Measurements from ENCODE around the gene ZNF438. TPM values are rescaled to one million over a fixed set of nuclear protein-coding genes. Genes with fewer than 3 reads are reported as not detected.

Gene ZNF438
- total RNA-seq, 1 experiment from 2014 or later = 0.83 TPM

DNA sequence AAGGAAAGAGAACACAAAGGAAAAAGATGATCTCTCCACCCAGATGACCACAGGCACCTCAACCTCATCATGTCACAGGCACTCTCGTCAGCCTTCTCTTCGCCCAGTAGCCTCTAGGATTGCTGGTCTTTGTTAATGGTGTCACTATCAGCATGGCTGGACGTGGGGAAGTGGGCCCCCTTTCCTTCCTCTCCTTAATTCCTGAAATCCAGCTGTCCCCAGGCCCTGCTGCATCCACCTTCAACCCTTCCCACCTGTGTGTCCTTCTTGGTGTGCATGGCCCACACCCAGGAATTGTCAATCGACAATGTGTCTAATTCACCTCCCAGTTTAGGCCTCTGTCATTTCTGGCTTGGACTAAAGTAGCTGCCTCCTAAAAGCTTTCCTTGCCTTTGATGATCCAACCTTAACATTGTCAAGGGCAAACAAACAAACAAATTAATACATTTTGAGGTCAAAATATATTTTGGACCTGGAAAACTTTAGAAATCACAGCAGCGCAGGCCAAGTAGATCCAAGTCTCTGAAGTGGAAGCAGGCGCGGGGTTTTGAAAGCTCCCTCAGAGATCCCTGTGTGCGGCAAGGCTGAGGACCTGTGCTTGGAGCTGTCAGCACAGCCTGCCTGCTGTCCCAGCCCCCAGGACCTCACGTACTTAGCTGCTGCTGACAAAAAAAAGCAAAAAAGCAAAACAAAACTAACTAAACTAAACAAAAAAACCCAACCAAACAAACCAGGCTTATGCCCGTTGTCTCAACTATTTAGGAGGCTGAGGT is 208.8 kb downstream of the ZNF438 start:
- H3K4me1 ChIP-seq (ENCODE audit: insufficient read depth, low read length) = 0 out of 2 replicates have a peak, but pooled peaks cover 2% of the 10 kb centered on the region
- H3K27ac ChIP-seq (ENCODE audit: insufficient read length, low read depth, low read length) = no peak overlapping the region
- TF ChIP-seq, protein P1, sequence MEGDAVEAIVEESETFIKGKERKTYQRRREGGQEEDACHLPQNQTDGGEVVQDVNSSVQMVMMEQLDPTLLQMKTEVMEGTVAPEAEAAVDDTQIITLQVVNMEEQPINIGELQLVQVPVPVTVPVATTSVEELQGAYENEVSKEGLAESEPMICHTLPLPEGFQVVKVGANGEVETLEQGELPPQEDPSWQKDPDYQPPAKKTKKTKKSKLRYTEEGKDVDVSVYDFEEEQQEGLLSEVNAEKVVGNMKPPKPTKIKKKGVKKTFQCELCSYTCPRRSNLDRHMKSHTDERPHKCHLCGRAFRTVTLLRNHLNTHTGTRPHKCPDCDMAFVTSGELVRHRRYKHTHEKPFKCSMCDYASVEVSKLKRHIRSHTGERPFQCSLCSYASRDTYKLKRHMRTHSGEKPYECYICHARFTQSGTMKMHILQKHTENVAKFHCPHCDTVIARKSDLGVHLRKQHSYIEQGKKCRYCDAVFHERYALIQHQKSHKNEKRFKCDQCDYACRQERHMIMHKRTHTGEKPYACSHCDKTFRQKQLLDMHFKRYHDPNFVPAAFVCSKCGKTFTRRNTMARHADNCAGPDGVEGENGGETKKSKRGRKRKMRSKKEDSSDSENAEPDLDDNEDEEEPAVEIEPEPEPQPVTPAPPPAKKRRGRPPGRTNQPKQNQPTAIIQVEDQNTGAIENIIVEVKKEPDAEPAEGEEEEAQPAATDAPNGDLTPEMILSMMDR (conservative IDR thresholded peaks at IDR 0.05) = no peak
- peaks cover 4% of the 10 kb centered on the region for H3K27me3 ChIP-seq (ENCODE audit: insufficient read depth, low read length)
- H2BK5ac ChIP-seq (ENCODE audit: insufficient read length, low read length) = no peak overlapping the region
- no peak overlapping the region for H4K91ac ChIP-seq (ENCODE audit: insufficient read length, low read depth, low read length)
- no CpG with 5 or more reads among the region's 10 CpGs for WGBS (ENCODE audit: extremely low coverage, insufficient read length, low lambda C conversion rate)
- no peaks in the 10 kb centered on the region for H3K23me2 ChIP-seq (ENCODE audit: insufficient read length, low read depth, low read length, poor library complexity, severe bottlenecking)
- no peaks in the 10 kb centered on the region for H3K79me2 ChIP-seq (ENCODE audit: insufficient read depth, low read length)
- H3K14ac ChIP-seq (ENCODE audit: insufficient read depth, low read length) = no peak overlapping the region
- DNase-seq = no peak
- no peak overlapping the region for H2BK120ac ChIP-seq (ENCODE audit: low read depth, low read length, poor library complexity, severe bottlenecking)
- H3K9ac ChIP-seq (ENCODE audit: extremely low read depth, insufficient read length, low read length) = no peak overlapping the region
- no peak overlapping the region for H3K56ac ChIP-seq (ENCODE audit: insufficient read length, low read depth, low read length)
- no peak overlapping the region for H2BK15ac ChIP-seq (ENCODE audit: low read depth, low read length)
- no peak overlapping the region for H3T11ph ChIP-seq (ENCODE audit: low read length)
- Mint-ChIP-seq H3K4me3 (no peak overlapping the region), H3K9me3 (no peaks in the 10 kb centered on the region; a peak in 3 of 5 replicates), H3K27me3 (ENCODE audit: low read depth) (peaks cover 70% of the 10 kb centered on the region), H3K27ac (no peak overlapping the region), H3K4me1 (peaks cover 21 to 30% of the 10 kb centered on the region in 2 experiments), H3K36me3 (ENCODE audit: insufficient read depth in 1 of 3, low read depth in 3 of 3) (no peaks in the 10 kb centered on the region)
- H4K5ac ChIP-seq (ENCODE audit: insufficient read length, low read depth, low read length) = no peak overlapping the region
- H4K8ac ChIP-seq (replicated peaks; ENCODE audit: insufficient read length, low read depth, low read length) = no peak overlapping the region
- H3K4ac ChIP-seq (ENCODE audit: low read depth, low read length) = no peak overlapping the region
- H3K18ac ChIP-seq (ENCODE audit: insufficient read length, low read depth, low read length) = no peak overlapping the region
- no peak overlapping the region for H2BK20ac ChIP-seq (ENCODE audit: low read depth, low read length, poor library complexity, severe bottlenecking)
- H2BK12ac ChIP-seq (ENCODE audit: insufficient read length, low read depth, low read length) = no peak overlapping the region
- H2AFZ ChIP-seq (ENCODE audit: low read length) = no peak overlapping the region
- H4K20me1 ChIP-seq (ENCODE audit: control insufficient read depth, insufficient read depth, insufficient read length) = no peaks in the 10 kb centered on the region
- no peak overlapping the region for H3K4me2 ChIP-seq (ENCODE audit: insufficient read depth, insufficient read length, low read length)
- no peak overlapping the region for H2AK5ac ChIP-seq (ENCODE audit: insufficient read length, low read length)
- no peaks in the 10 kb centered on the region for H3K79me1 ChIP-seq (ENCODE audit: insufficient read depth, low read depth, low read length, poor library complexity, severe bottlenecking)
- no peaks in the 10 kb centered on the region for H3K9me3 ChIP-seq (ENCODE audit: control insufficient read depth, low read depth, low read length)
- no peak overlapping the region for H3K23ac ChIP-seq (ENCODE audit: insufficient read length, low read depth, low read length)
